GM23338 (cell line): ENCODE results near the gene LINGO4. TPM values are rescaled to one million over a fixed set of nuclear protein-coding genes. Genes with fewer than 3 reads are reported as not detected.
A peak's percentile ranks its signal among the peaks of the same experiment; 100 is the strongest.

Source experiments
- ATAC-seq: fragments of 200-7000 bp; cut with Tn5 transposase; 3 replicates; pipeline ENCODE4 v1.9.1; 2020
- DNase-seq: peaks from one replicate; pipeline ENCODE4 v3.0.0-alpha.2; 2015; ENCODE audit warnings: low spot score
- H2AFZ ChIP-seq: fragments of 200-600 bp; sonication (generic); 2 replicates; pipeline ENCODE4 v1.8.0; 2016; ENCODE audit warnings: antibody characterized with exemption, mild to moderate bottlenecking, moderate library complexity
- H3F3A ChIP-seq: fragments of 200-600 bp; sonication (generic); replicated peaks from 2 replicates; pipeline ENCODE4 v1.8.0; 2017; ENCODE audit warnings: antibody characterized with exemption, mixed run types, low read depth
- H3K27ac ChIP-seq: fragments of 200-600 bp; sonication (generic); 2 replicates; pipeline ENCODE4 v1.6.1; 2016; ENCODE audit warnings: low read depth
- H3K27me3 ChIP-seq: fragments of 200-600 bp; sonication (generic); 2 replicates; pipeline ENCODE4 v1.8.0; 2016; ENCODE audit warnings: mild to moderate bottlenecking, mixed run types, moderate library complexity; ENCODE audit not compliant: insufficient read depth
- H3K36me3 ChIP-seq: fragments of 200-600 bp; sonication (generic); 2 replicates; pipeline ENCODE4 v1.8.0; 2016; ENCODE audit warnings: mild to moderate bottlenecking; ENCODE audit not compliant: insufficient read depth
- H3K4me1 ChIP-seq: fragments of 200-600 bp; sonication (generic); 2 replicates; pipeline ENCODE4 v1.8.0; 2016; ENCODE audit warnings: mild to moderate bottlenecking, moderate library complexity; ENCODE audit not compliant: insufficient read depth
- H3K4me2 ChIP-seq: fragments of 200-600 bp; sonication (generic); 2 replicates; pipeline ENCODE4 v1.7.1; 2017; ENCODE audit warnings: mixed run types
- H3K4me3 ChIP-seq: fragments of 200-600 bp; sonication (generic); 2 replicates; pipeline ENCODE4 v1.6.1; 2016; ENCODE audit warnings: mixed run types
- H3K79me2 ChIP-seq: fragments of 200-600 bp; sonication (generic); replicated peaks from 2 replicates; pipeline ENCODE4 v1.8.0; 2017; ENCODE audit warnings: mild to moderate bottlenecking; ENCODE audit not compliant: insufficient read depth
- H3K9me2 ChIP-seq: fragments of 200-600 bp; sonication (generic); 2 replicates; pipeline ENCODE4 v1.8.0; 2017; ENCODE audit not compliant: insufficient read depth
- H4K20me1 ChIP-seq: fragments of 200-600 bp; sonication (generic); replicated peaks from 2 replicates; pipeline ENCODE4 v1.8.0; 2017; ENCODE audit warnings: mild to moderate bottlenecking; ENCODE audit not compliant: insufficient read depth
- H3K27ac Mint-ChIP-seq: 2 replicates; pipeline ENCODE4 v1.8.0; 2020; ENCODE audit warnings: inconsistent platforms, mild to moderate bottlenecking, moderate library complexity, mixed read lengths
- H3K27me3 Mint-ChIP-seq: 3 replicates; pipeline ENCODE4 v1.8.0; 2022; ENCODE audit warnings: low read depth, mild to moderate bottlenecking, moderate library complexity, mixed read lengths, inconsistent platforms; ENCODE audit not compliant: insufficient read depth, poor library complexity
- H3K36me3 Mint-ChIP-seq: 3 replicates; pipeline ENCODE4 v1.8.0; 2021; ENCODE audit warnings: low read depth, mild to moderate bottlenecking, inconsistent platforms, moderate library complexity, mixed read lengths
- H3K4me1 Mint-ChIP-seq: 3 replicates; pipeline ENCODE4 v1.8.0; 2020; ENCODE audit warnings: mild to moderate bottlenecking, inconsistent platforms, mixed read lengths
- H3K4me3 Mint-ChIP-seq: 3 replicates; pipeline ENCODE4 v1.8.0; 2021; ENCODE audit warnings: moderate library complexity, mild to moderate bottlenecking, inconsistent platforms, mixed read lengths
- H3K9me3 Mint-ChIP-seq: 3 replicates; pipeline ENCODE4 v1.8.0; 2020; ENCODE audit warnings: moderate library complexity, mild to moderate bottlenecking, inconsistent platforms, mixed read lengths
- CREB1 ChIP-seq: fragments of 250-450 bp; sonication (Bioruptor Pico); IDR thresholded peaks from 2 replicates; pipeline ENCODE4 v1.5.0; 2020; ENCODE audit warnings: low read depth, mild to moderate bottlenecking, moderate library complexity
- EZH2 ChIP-seq: fragments of 200-600 bp; sonication (generic); IDR thresholded peaks from one replicate; pipeline ENCODE4 v1.8.0; 2017; ENCODE audit warnings: antibody characterized with exemption, mild to moderate bottlenecking, low read depth; ENCODE audit not compliant: unreplicated experiment
- EZH2phosphoT487 ChIP-seq: fragments of 200-600 bp; sonication (generic); IDR thresholded peaks from one replicate; pipeline ENCODE4 v1.8.1; 2018; ENCODE audit warnings: antibody characterized with exemption; ENCODE audit not compliant: unreplicated experiment
- JUNB ChIP-seq: IDR thresholded peaks from one replicate; pipeline ENCODE4 v1.6.1; 2016; ENCODE audit warnings: antibody characterized with exemption; ENCODE audit not compliant: unreplicated experiment
- NANOG ChIP-seq: IDR thresholded peaks from 2 replicates; pipeline ENCODE4 v1.6.1; 2016; ENCODE audit warnings: antibody characterized with exemption, borderline replicate concordance
- POLR2AphosphoS5 ChIP-seq: IDR thresholded peaks from 2 replicates; pipeline ENCODE4 v1.6.1; 2016; ENCODE audit warnings: antibody characterized with exemption, low read depth
- STAT1 ChIP-seq: IDR thresholded peaks from one replicate; pipeline ENCODE4 v1.6.1; 2016; ENCODE audit warnings: antibody characterized with exemption; ENCODE audit not compliant: unreplicated experiment
- ZNF114 ChIP-seq: fragments of 250-450 bp; sonication (Bioruptor Pico); IDR thresholded peaks from 2 replicates; pipeline ENCODE4 v1.5.0; 2020; ENCODE audit warnings: mild to moderate bottlenecking, moderate library complexity
- ZNF331 ChIP-seq: fragments of 250-450 bp; sonication (Bioruptor Pico); IDR thresholded peaks from 2 replicates; pipeline ENCODE4 v1.5.0; 2020; ENCODE audit warnings: low read depth, mild to moderate bottlenecking, moderate library complexity
- polyA plus RNA-seq: library from polyadenylated mRNA; unstranded; fragments of >200 nt; fragmentation: Nextera tagmentation; extraction: Ambion mirVana; gene quantifications from 2 replicates; pipeline ENCODE4 v1.2.1, GENCODE V29; 2016
- total RNA-seq: library from RNA; depleted of rRNA; stranded (reverse); fragments of >200 nt; shearing (Covaris generic); gene quantifications from 2 replicates; pipeline ENCODE4 v1.2.3, GENCODE V29; 2014
- TF ChIP-seq, protein P1 (sequence below): fragments of 250-450 bp; sonication (Bioruptor Pico); IDR thresholded peaks from 2 replicates; pipeline ENCODE4 v1.5.0; 2020; ENCODE audit warnings: mild to moderate bottlenecking, moderate library complexity
- TF ChIP-seq, protein P2 (sequence below): IDR thresholded peaks from one replicate; pipeline ENCODE4 v1.6.1; 2018; ENCODE audit warnings: antibody characterized with exemption; ENCODE audit not compliant: unreplicated experiment
- TF ChIP-seq, protein P3 (sequence below): IDR thresholded peaks from 2 replicates; pipeline ENCODE4 v1.6.1; 2016; ENCODE audit warnings: antibody characterized with exemption
- TF ChIP-seq, protein P4 (sequence below), 2 experiments: fragments of 200-600 bp in 1 of 2; sonication (generic) in 1 of 2; conservative IDR thresholded peaks; 2 replicates each; pipeline versions ENCODE4 v1.5.1 to v1.6.1; 2016 to 2017; ENCODE audit warnings: antibody characterized with exemption in 2 of 2, low read depth in 2 of 2, mild to moderate bottlenecking in 2 of 2, moderate library complexity in 1 of 2

The LINGO4 gene
- total and polyA plus RNA-seq, 2 experiments from 2014 or later = not detected

DNA sequence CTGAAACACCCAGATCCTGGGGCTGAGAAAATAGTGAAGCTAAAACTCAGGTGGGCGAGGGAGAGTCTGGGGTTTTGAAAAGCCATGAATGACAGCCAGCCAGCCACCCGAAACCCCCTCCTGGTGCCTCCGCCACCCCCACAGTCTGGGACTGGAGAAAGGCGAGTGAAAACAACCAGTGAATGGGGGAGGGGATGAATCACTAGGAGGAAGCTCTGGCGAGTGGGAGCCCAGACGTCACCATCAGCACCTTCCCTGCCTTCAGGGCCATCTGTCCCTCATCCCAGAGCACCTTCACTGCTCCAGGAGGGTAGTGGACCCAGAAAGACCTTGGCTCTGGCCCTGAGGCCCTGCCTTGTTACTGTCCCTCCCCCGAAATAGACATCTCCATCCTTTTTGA, 17.2 kb upstream of the LINGO4 start:
- Histone ChIP-seq H3K4me3 (no peak overlapping the region), H3K79me2 (no peaks in the 10 kb centered on the region), H3F3A (no peaks in the 10 kb centered on the region), H3K27me3 (no peaks in the 10 kb centered on the region), H4K20me1 (no peaks in the 10 kb centered on the region), H3K9me2 (no peaks in the 10 kb centered on the region), H2AFZ (no peak overlapping the region), H3K36me3 (no peaks in the 10 kb centered on the region), H3K4me2 (no peak overlapping the region), H3K4me1 (peaks cover 15% of the 10 kb centered on the region), H3K27ac (no peak overlapping the region)
- TF ChIP-seq, protein P1, sequence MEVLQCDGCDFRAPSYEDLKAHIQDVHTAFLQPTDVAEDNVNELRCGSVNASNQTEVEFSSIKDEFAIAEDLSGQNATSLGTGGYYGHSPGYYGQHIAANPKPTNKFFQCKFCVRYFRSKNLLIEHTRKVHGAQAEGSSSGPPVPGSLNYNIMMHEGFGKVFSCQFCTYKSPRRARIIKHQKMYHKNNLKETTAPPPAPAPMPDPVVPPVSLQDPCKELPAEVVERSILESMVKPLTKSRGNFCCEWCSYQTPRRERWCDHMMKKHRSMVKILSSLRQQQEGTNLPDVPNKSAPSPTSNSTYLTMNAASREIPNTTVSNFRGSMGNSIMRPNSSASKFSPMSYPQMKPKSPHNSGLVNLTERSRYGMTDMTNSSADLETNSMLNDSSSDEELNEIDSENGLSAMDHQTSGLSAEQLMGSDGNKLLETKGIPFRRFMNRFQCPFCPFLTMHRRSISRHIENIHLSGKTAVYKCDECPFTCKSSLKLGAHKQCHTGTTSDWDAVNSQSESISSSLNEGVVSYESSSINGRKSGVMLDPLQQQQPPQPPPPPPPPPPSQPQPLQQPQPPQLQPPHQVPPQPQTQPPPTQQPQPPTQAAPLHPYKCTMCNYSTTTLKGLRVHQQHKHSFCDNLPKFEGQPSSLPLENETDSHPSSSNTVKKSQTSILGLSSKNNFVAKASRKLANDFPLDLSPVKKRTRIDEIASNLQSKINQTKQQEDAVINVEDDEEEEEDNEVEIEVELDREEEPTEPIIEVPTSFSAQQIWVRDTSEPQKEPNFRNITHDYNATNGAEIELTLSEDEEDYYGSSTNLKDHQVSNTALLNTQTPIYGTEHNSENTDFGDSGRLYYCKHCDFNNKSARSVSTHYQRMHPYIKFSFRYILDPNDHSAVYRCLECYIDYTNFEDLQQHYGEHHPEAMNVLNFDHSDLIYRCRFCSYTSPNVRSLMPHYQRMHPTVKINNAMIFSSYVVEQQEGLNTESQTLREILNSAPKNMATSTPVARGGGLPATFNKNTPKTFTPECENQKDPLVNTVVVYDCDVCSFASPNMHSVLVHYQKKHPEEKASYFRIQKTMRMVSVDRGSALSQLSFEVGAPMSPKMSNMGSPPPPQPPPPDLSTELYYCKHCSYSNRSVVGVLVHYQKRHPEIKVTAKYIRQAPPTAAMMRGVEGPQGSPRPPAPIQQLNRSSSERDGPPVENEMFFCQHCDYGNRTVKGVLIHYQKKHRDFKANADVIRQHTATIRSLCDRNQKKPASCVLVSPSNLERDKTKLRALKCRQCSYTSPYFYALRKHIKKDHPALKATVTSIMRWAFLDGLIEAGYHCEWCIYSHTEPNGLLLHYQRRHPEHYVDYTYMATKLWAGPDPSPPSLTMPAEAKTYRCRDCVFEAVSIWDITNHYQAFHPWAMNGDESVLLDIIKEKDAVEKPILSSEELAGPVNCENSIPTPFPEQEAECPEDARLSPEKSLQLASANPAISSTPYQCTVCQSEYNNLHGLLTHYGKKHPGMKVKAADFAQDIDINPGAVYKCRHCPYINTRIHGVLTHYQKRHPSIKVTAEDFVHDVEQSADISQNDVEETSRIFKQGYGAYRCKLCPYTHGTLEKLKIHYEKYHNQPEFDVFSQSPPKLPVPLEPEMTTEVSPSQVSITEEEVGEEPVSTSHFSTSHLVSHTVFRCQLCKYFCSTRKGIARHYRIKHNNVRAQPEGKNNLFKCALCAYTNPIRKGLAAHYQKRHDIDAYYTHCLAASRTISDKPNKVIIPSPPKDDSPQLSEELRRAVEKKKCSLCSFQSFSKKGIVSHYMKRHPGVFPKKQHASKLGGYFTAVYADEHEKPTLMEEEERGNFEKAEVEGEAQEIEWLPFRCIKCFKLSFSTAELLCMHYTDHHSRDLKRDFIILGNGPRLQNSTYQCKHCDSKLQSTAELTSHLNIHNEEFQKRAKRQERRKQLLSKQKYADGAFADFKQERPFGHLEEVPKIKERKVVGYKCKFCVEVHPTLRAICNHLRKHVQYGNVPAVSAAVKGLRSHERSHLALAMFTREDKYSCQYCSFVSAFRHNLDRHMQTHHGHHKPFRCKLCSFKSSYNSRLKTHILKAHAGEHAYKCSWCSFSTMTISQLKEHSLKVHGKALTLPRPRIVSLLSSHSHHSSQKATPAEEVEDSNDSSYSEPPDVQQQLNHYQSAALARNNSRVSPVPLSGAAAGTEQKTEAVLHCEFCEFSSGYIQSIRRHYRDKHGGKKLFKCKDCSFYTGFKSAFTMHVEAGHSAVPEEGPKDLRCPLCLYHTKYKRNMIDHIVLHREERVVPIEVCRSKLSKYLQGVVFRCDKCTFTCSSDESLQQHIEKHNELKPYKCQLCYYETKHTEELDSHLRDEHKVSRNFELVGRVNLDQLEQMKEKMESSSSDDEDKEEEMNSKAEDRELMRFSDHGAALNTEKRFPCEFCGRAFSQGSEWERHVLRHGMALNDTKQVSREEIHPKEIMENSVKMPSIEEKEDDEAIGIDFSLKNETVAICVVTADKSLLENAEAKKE = no peak
- TF ChIP-seq NANOG = no peak
- no peak for TF ChIP-seq EZH2phosphoT487
- no peak for TF ChIP-seq ZNF331 (CRISPR knock-in tag)
- TF ChIP-seq, protein P2, sequence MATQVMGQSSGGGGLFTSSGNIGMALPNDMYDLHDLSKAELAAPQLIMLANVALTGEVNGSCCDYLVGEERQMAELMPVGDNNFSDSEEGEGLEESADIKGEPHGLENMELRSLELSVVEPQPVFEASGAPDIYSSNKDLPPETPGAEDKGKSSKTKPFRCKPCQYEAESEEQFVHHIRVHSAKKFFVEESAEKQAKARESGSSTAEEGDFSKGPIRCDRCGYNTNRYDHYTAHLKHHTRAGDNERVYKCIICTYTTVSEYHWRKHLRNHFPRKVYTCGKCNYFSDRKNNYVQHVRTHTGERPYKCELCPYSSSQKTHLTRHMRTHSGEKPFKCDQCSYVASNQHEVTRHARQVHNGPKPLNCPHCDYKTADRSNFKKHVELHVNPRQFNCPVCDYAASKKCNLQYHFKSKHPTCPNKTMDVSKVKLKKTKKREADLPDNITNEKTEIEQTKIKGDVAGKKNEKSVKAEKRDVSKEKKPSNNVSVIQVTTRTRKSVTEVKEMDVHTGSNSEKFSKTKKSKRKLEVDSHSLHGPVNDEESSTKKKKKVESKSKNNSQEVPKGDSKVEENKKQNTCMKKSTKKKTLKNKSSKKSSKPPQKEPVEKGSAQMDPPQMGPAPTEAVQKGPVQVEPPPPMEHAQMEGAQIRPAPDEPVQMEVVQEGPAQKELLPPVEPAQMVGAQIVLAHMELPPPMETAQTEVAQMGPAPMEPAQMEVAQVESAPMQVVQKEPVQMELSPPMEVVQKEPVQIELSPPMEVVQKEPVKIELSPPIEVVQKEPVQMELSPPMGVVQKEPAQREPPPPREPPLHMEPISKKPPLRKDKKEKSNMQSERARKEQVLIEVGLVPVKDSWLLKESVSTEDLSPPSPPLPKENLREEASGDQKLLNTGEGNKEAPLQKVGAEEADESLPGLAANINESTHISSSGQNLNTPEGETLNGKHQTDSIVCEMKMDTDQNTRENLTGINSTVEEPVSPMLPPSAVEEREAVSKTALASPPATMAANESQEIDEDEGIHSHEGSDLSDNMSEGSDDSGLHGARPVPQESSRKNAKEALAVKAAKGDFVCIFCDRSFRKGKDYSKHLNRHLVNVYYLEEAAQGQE = no peak
- TF ChIP-seq EZH2 = no peak
- TF ChIP-seq, protein P3, sequence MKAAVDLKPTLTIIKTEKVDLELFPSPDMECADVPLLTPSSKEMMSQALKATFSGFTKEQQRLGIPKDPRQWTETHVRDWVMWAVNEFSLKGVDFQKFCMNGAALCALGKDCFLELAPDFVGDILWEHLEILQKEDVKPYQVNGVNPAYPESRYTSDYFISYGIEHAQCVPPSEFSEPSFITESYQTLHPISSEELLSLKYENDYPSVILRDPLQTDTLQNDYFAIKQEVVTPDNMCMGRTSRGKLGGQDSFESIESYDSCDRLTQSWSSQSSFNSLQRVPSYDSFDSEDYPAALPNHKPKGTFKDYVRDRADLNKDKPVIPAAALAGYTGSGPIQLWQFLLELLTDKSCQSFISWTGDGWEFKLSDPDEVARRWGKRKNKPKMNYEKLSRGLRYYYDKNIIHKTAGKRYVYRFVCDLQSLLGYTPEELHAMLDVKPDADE = no peak
- TF ChIP-seq CREB1 (CRISPR knock-in tag) = no peak
- no peak for TF ChIP-seq POLR2AphosphoS5
- TF ChIP-seq, protein P4, sequence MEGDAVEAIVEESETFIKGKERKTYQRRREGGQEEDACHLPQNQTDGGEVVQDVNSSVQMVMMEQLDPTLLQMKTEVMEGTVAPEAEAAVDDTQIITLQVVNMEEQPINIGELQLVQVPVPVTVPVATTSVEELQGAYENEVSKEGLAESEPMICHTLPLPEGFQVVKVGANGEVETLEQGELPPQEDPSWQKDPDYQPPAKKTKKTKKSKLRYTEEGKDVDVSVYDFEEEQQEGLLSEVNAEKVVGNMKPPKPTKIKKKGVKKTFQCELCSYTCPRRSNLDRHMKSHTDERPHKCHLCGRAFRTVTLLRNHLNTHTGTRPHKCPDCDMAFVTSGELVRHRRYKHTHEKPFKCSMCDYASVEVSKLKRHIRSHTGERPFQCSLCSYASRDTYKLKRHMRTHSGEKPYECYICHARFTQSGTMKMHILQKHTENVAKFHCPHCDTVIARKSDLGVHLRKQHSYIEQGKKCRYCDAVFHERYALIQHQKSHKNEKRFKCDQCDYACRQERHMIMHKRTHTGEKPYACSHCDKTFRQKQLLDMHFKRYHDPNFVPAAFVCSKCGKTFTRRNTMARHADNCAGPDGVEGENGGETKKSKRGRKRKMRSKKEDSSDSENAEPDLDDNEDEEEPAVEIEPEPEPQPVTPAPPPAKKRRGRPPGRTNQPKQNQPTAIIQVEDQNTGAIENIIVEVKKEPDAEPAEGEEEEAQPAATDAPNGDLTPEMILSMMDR (conservative IDR thresholded peaks at IDR 0.05; ENCODE audit: low read depth in 2 of 2) = no peak
- no peak for TF ChIP-seq JUNB
- no peak for TF ChIP-seq STAT1
- TF ChIP-seq ZNF114 (CRISPR knock-in tag) = no peak
- Mint-ChIP-seq H3K4me3 (no peak overlapping the region; the same call in 2 of the 3 replicates), H3K36me3 (no peaks in the 10 kb centered on the region), H3K27me3 (peaks cover 21% of the 10 kb centered on the region), H3K27ac (no peak overlapping the region), H3K4me1 (peaks cover 21% of the 10 kb centered on the region), H3K9me3 (no peaks in the 10 kb centered on the region)
- ATAC-seq = peak; percentile 15; the same call in 2 of the 3 replicates
- no peak for DNase-seq
